Smooth muscle cell of the umbilical artery (primary cell): ENCODE results near the gene SLC1A4. TPM values are rescaled to one million over a fixed set of nuclear protein-coding genes. Genes with fewer than 3 reads are reported as not detected.

Experiments
- total RNA-seq: library from RNA; depleted of rRNA; stranded (reverse); fragments of >200 nt; gene quantifications from 2 replicates; pipeline ENCODE4 v1.2.3, GENCODE V29; 2014

Gene SLC1A4
- 19.4 and 21.4 TPM in 2 replicates for total RNA-seq

GRCh38 chr2:64989126-64989981 lies at the start of gene SLC1A4:
SLC1A4 (plus strand) TSS chr2:64989399; CDS start chr2:64989644, 245 bp downstream.

GRCh38 chr2:65056215-65057053 lies 67.2 kb downstream of the SLC1A4 start, which contains the start of gene CEP68:
CEP68 (plus strand) TSS chr2:65056416; CDS start chr2:65069445, 13,029 bp downstream.

Other genes starting within 250 kb of the SLC1A4 start
- 3.5 and 3.9 TPM in 2 replicates for gene CEP68, start 67.0 kb downstream of the SLC1A4 start, total RNA-seq
- 127 and 178 TPM in 2 replicates for gene RAB1A, start 140.7 kb downstream of the SLC1A4 start, total RNA-seq
- gene ACTR2, start 238.4 kb downstream of the SLC1A4 start, total RNA-seq: 155 and 228 TPM in 2 replicates